HepG2 (cell line): ENCODE results near the gene FAM117A. TPM values are rescaled to one million over a fixed set of nuclear protein-coding genes. Genes with fewer than 3 reads are reported as not detected.
A peak's percentile ranks its signal among the peaks of the same experiment; 100 is the strongest.

Experiments used
- ARNT ChIP-seq: fragments of 450-650 bp; IDR thresholded peaks from 2 replicates; pipeline ENCODE4 v1.6.1; 2017
- HNF4G ChIP-seq, 2 experiments: sonication (generic) in 1 of 2; formaldehyde crosslinking in 1 of 2; IDR thresholded peaks; 2 replicates each; pipeline versions ENCODE4 v1.4.0 to v1.6.1; 2011 to 2020; ENCODE audit warnings: borderline replicate concordance in 2 of 2, low read depth in 2 of 2, mild to moderate bottlenecking in 2 of 2, low read length in 1 of 2, missing genetic modification reagents in 1 of 2, moderate library complexity in 1 of 2
- HNRNPK ChIP-seq: fragments of 200-400 bp; formaldehyde crosslinking; IDR thresholded peaks from 2 replicates; pipeline ENCODE4 v1.6.1; 2018; ENCODE audit warnings: low read length, low read depth, moderate library complexity, mild to moderate bottlenecking; ENCODE audit not compliant: poor library complexity, severe bottlenecking
- HNRNPUL1 ChIP-seq: fragments of 200-400 bp; formaldehyde crosslinking; IDR thresholded peaks from 2 replicates; pipeline ENCODE4 v1.6.1; 2017; ENCODE audit warnings: low read depth, mild to moderate bottlenecking, low read length, moderate library complexity
- HOXD1 ChIP-seq: sonication (generic); formaldehyde crosslinking; IDR thresholded peaks from 2 replicates; pipeline ENCODE4 v1.5.0; 2020; ENCODE audit warnings: missing genetic modification reagents
- ISX ChIP-seq: sonication (generic); formaldehyde crosslinking; conservative IDR thresholded peaks from 2 replicates; pipeline ENCODE4 v1.5.0; 2020; ENCODE audit warnings: missing genetic modification reagents
- MAFG ChIP-seq: sonication (generic); formaldehyde crosslinking; IDR thresholded peaks from 2 replicates; pipeline ENCODE4 v1.5.1; 2020; ENCODE audit warnings: mild to moderate bottlenecking, missing genetic modification reagents
- POLR2G ChIP-seq: fragments of 200-400 bp; formaldehyde crosslinking; IDR thresholded peaks from 2 replicates; pipeline ENCODE4 v1.6.1; 2018; ENCODE audit warnings: mild to moderate bottlenecking, low read depth, low read length, moderate library complexity
- YY1 ChIP-seq: IDR thresholded peaks from 2 replicates; pipeline ENCODE4 v1.6.1; 2011; ENCODE audit warnings: low read length, low read depth, moderate library complexity, mild to moderate bottlenecking; ENCODE audit not compliant: insufficient read depth, insufficient replicate concordance
- ZNF296 ChIP-seq: sonication (generic); formaldehyde crosslinking; conservative IDR thresholded peaks from 2 replicates; pipeline ENCODE4 v1.5.0; 2020; ENCODE audit warnings: mild to moderate bottlenecking, missing genetic modification reagents
- ZNF556 ChIP-seq: sonication (generic); formaldehyde crosslinking; IDR thresholded peaks from 2 replicates; pipeline ENCODE4 v1.4.0; 2020; ENCODE audit warnings: mild to moderate bottlenecking, missing genetic modification reagents, borderline replicate concordance
- ZNF773 ChIP-seq: sonication (generic); formaldehyde crosslinking; IDR thresholded peaks from 2 replicates; pipeline ENCODE4 v1.4.0; 2020; ENCODE audit warnings: missing genetic modification reagents, borderline replicate concordance
- polyA plus RNA-seq, 8 experiments: library from polyadenylated mRNA; depleted of rRNA in 3 of 8; stranded (reverse) in 7 of 8; unstranded in 1 of 8; fragments of >200 nt; fragmentation: Illumina TruSeq in 4 of 8; extraction: Trizol in 4 of 8; gene quantifications; 2 replicates each; pipeline versions ENCODE4 v1.2.1 to v1.2.3, GENCODE V29; 2011 to 2016; ENCODE audit warnings: low read depth in 4 of 8, missing spikeins in 1 of 8, mixed read lengths in 1 of 8; ENCODE audit not compliant: insufficient read depth in 1 of 8
- total RNA-seq, 5 experiments: library from RNA; depleted of rRNA; stranded (reverse); fragments of >200 nt; fragmentation: Illumina TruSeq; extraction: Trizol; gene quantifications; 2 replicates each; pipeline ENCODE4 v1.2.3, GENCODE V29; 2016; ENCODE audit warnings: low read depth in 1 of 5
- TF ChIP-seq, protein P1 (sequence below): sonication (generic); formaldehyde crosslinking; IDR thresholded peaks from 2 replicates; pipeline ENCODE4 v1.4.0; 2020; ENCODE audit warnings: missing genetic modification reagents
- TF ChIP-seq, protein P2 (sequence below): sonication (generic); formaldehyde crosslinking; IDR thresholded peaks from 2 replicates; pipeline ENCODE4 v1.4.0; 2020; ENCODE audit warnings: missing genetic modification reagents, borderline replicate concordance
- TF ChIP-seq, protein P3 (sequence below): sonication (generic); formaldehyde crosslinking; IDR thresholded peaks from 2 replicates; pipeline ENCODE4 v1.4.0; 2020; ENCODE audit warnings: low read depth, missing genetic modification reagents
- TF ChIP-seq, protein P4 (sequence below): sonication (generic); formaldehyde crosslinking; IDR thresholded peaks from 2 replicates; pipeline ENCODE4 v1.4.0; 2020; ENCODE audit warnings: missing genetic modification reagents

FAM117A gene
- total and polyA plus RNA-seq, 2 of the 13 experiments (the other 11 are each of a cell fraction or from before 2014, with no cell fraction given): 12.1 to 19.8 TPM

DNA sequence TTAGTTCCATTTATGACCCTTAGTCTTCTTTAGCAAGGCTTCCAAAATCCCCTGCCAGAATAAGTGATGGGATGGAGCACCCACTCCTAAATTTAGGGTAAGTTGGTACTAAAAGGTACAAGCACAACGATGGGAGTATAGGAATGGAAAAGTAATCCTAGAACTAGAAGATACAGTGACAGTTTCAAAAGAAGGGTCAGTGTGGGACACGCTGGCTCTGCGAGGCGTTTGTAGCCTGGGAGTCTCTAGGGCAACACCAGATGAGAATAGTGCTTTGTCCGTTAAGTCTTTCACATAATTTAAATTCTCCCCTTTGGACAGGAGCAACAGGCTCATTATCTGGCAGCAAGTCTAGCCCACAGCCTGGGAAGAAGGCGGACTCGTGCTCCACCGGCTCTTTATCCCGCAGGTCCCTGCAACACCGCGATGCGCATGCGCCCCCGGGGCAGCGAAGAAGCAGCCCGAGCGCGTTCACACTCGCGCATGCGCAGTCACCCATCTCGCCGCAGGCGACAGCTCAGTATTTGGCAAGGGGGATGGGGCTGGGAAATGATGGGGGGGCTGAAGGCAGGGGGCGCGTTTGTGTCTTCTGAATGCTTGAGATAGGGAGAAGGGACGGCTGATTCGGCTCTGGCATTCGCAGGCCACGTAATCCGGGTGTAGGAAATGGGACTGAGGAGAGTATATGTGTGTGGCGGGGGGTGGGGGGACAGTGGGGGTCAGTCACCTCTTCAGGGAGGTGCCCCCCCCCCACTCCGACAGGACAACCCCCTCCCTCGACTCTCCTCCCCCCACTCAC, 86.6 kb downstream of the FAM117A start (continued):
- no peak for TF ChIP-seq MAFG (CRISPR knock-in tag)
- TF ChIP-seq, protein P1, sequence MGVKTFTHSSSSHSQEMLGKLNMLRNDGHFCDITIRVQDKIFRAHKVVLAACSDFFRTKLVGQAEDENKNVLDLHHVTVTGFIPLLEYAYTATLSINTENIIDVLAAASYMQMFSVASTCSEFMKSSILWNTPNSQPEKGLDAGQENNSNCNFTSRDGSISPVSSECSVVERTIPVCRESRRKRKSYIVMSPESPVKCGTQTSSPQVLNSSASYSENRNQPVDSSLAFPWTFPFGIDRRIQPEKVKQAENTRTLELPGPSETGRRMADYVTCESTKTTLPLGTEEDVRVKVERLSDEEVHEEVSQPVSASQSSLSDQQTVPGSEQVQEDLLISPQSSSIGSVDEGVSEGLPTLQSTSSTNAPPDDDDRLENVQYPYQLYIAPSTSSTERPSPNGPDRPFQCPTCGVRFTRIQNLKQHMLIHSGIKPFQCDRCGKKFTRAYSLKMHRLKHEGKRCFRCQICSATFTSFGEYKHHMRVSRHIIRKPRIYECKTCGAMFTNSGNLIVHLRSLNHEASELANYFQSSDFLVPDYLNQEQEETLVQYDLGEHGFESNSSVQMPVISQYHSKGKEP: no peak; the same call in 1 of the 2 replicates
- TF ChIP-seq HOXD1 (CRISPR knock-in tag): no peak
- TF ChIP-seq POLR2G: peak; percentile 78
- no peak for TF ChIP-seq ZNF773 (CRISPR knock-in tag)
- no peak for TF ChIP-seq ISX
- TF ChIP-seq ZNF556 (CRISPR knock-in tag): no peak
- no peak for TF ChIP-seq HNRNPK
- no peak for TF ChIP-seq HNRNPUL1
- TF ChIP-seq, protein P2, sequence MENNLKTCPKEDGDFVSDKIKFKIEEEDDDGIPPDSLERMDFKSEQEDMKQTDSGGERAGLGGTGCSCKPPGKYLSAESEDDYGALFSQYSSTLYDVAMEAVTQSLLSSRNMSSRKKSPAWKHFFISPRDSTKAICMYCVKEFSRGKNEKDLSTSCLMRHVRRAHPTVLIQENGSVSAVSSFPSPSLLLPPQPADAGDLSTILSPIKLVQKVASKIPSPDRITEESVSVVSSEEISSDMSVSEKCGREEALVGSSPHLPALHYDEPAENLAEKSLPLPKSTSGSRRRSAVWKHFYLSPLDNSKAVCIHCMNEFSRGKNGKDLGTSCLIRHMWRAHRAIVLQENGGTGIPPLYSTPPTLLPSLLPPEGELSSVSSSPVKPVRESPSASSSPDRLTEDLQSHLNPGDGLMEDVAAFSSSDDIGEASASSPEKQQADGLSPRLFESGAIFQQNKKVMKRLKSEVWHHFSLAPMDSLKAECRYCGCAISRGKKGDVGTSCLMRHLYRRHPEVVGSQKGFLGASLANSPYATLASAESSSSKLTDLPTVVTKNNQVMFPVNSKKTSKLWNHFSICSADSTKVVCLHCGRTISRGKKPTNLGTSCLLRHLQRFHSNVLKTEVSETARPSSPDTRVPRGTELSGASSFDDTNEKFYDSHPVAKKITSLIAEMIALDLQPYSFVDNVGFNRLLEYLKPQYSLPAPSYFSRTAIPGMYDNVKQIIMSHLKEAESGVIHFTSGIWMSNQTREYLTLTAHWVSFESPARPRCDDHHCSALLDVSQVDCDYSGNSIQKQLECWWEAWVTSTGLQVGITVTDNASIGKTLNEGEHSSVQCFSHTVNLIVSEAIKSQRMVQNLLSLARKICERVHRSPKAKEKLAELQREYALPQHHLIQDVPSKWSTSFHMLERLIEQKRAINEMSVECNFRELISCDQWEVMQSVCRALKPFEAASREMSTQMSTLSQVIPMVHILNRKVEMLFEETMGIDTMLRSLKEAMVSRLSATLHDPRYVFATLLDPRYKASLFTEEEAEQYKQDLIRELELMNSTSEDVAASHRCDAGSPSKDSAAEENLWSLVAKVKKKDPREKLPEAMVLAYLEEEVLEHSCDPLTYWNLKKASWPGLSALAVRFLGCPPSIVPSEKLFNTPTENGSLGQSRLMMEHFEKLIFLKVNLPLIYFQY (CRISPR knock-in tag): peak; percentile 11; the same call in 1 of the 2 replicates
- TF ChIP-seq HNF4G (IDR thresholded peaks at IDR 0.05; ENCODE audit: borderline replicate concordance, low read depth, low read length): no peak
- TF ChIP-seq HNF4G (CRISPR knock-in tag; IDR thresholded peaks at IDR 0.05; ENCODE audit: borderline replicate concordance, low read depth): peak; percentile 9; the same call in 1 of the 2 replicates
- no peak for TF ChIP-seq ZNF296
- no peak for TF ChIP-seq ARNT
- TF ChIP-seq YY1: no peak
- TF ChIP-seq, protein P3, sequence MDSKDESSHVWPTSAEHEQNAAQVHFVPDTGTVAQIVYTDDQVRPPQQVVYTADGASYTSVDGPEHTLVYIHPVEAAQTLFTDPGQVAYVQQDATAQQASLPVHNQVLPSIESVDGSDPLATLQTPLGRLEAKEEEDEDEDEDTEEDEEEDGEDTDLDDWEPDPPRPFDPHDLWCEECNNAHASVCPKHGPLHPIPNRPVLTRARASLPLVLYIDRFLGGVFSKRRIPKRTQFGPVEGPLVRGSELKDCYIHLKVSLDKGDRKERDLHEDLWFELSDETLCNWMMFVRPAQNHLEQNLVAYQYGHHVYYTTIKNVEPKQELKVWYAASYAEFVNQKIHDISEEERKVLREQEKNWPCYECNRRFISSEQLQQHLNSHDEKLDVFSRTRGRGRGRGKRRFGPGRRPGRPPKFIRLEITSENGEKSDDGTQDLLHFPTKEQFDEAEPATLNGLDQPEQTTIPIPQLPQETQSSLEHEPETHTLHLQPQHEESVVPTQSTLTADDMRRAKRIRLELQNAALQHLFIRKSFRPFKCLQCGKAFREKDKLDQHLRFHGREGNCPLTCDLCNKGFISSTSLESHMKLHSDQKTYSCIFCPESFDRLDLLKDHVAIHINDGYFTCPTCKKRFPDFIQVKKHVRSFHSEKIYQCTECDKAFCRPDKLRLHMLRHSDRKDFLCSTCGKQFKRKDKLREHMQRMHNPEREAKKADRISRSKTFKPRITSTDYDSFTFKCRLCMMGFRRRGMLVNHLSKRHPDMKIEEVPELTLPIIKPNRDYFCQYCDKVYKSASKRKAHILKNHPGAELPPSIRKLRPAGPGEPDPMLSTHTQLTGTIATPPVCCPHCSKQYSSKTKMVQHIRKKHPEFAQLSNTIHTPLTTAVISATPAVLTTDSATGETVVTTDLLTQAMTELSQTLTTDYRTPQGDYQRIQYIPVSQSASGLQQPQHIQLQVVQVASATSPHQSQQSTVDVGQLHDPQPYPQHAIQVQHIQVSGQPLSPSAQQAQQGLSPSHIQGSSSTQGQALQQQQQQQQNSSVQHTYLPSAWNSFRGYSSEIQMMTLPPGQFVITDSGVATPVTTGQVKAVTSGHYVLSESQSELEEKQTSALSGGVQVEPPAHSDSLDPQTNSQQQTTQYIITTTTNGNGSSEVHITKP (CRISPR knock-in tag): no peak; the same call in 1 of the 2 replicates
- TF ChIP-seq, protein P4, sequence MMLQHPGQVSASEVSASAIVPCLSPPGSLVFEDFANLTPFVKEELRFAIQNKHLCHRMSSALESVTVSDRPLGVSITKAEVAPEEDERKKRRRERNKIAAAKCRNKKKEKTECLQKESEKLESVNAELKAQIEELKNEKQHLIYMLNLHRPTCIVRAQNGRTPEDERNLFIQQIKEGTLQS: no peak
